Ishikawa (cell line): ENCODE data around the gene LENEP.

Source experiments
- CEBPB ChIP-seq: IDR thresholded peaks from 2 replicates; pipeline ENCODE4 v1.6.1; 2012
- CREB1 ChIP-seq: IDR thresholded peaks from 2 replicates; pipeline ENCODE4 v1.6.1; 2012; ENCODE audit warnings: low read depth
- EGR1 ChIP-seq: IDR thresholded peaks from 2 replicates; pipeline ENCODE4 v1.6.1; 2012
- EP300 ChIP-seq: IDR thresholded peaks from 2 replicates; pipeline ENCODE4 v1.6.1; 2012; ENCODE audit warnings: borderline replicate concordance
- FOXM1 ChIP-seq: IDR thresholded peaks from 2 replicates; pipeline ENCODE4 v1.6.1; 2012; ENCODE audit warnings: low read depth, borderline replicate concordance
- NFIC ChIP-seq: IDR thresholded peaks from 2 replicates; pipeline ENCODE4 v1.6.1; 2012
- RAD21 ChIP-seq: IDR thresholded peaks from 2 replicates; pipeline ENCODE4 v1.6.1; 2012; ENCODE audit warnings: low read depth
- REST ChIP-seq: IDR thresholded peaks from 2 replicates; pipeline ENCODE4 v1.6.1; 2012; ENCODE audit warnings: low read depth, mild to moderate bottlenecking
- TAF1 ChIP-seq: IDR thresholded peaks from 2 replicates; pipeline ENCODE4 v1.6.1; 2012; ENCODE audit warnings: low read depth, mild to moderate bottlenecking
- TCF12 ChIP-seq: IDR thresholded peaks from 2 replicates; pipeline ENCODE4 v1.6.1; 2012; ENCODE audit warnings: low read depth
- TEAD4 ChIP-seq: IDR thresholded peaks from 2 replicates; pipeline ENCODE4 v1.6.1; 2012
- YY1 ChIP-seq: IDR thresholded peaks from 2 replicates; pipeline ENCODE4 v1.6.1; 2012; ENCODE audit warnings: low read depth
- ZBTB7A ChIP-seq: IDR thresholded peaks from 2 replicates; pipeline ENCODE4 v1.6.1; 2012; ENCODE audit warnings: low read depth
- TF ChIP-seq, protein P1 (sequence below): IDR thresholded peaks from 2 replicates; pipeline ENCODE4 v1.6.1; 2012
- TF ChIP-seq, protein P2 (sequence below): IDR thresholded peaks from 2 replicates; pipeline ENCODE4 v1.6.1; 2012

Gene LENEP

DNA sequence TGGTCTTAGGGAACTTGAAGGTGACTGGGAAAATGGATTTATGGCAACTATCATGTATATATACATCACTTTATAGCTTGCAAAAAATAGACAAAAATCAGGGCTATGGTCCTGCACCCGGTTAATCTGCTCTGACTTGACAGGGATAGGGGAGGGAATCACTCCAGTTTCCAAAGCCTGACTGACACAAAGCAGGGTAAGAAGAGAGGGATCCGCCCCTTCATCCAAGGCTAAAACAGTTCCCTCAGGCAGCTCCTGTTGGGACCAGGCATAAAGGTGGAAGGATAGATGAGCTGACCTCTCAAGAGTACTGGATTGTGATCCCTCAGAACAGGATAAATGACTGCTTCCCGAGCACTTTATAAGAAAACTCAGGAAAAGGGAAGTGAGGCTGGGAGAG lies 38.8 kb upstream of the LENEP start:
- TF ChIP-seq TEAD4, result no peak
- TF ChIP-seq, protein P1, sequence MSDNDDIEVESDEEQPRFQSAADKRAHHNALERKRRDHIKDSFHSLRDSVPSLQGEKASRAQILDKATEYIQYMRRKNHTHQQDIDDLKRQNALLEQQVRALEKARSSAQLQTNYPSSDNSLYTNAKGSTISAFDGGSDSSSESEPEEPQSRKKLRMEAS, result no peak

DNA sequence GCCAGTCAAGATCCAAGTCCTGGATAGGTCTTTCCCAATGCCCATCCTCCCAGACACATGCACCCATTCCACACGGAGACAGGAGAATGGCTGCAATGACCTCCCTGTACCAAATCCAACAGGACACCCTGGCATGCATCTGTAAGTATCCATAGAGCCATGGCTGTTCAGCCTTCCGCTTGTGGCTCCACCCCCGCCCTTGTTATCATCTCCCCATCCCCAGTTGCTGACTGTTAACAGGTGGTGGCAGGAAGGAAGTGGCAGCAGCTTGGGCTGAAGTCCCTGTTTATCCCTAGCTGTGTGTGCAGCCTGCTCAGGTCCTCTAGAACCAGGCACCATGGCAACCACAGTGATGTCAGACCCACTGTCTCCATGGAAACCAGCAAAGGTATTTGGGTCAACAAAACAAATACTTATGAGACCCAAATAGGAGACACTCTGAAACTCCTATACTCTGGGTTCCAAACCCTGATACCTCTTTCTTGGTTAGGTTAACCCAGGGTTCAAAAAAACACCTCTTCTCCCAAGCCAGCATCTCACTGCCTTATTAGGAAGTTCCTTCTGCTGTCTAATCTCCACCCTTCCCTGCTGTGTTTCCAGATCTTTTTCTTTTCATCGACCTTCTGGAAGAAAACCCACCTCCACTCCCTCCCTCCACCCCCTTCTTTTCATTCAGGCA lies 38.2 kb upstream of the LENEP start:
- TF ChIP-seq NFIC, result no peak
- TF ChIP-seq REST, result no peak
- no peak for TF ChIP-seq RAD21
- TF ChIP-seq CREB1, result no peak
- TF ChIP-seq TEAD4, result no peak
- TF ChIP-seq, protein P1, result no peak
- no peak for TF ChIP-seq EP300
- no peak for TF ChIP-seq CEBPB
- no peak for TF ChIP-seq EGR1
- TF ChIP-seq, protein P2, sequence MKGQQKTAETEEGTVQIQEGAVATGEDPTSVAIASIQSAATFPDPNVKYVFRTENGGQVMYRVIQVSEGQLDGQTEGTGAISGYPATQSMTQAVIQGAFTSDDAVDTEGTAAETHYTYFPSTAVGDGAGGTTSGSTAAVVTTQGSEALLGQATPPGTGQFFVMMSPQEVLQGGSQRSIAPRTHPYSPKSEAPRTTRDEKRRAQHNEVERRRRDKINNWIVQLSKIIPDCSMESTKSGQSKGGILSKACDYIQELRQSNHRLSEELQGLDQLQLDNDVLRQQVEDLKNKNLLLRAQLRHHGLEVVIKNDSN, result no peak
- TF ChIP-seq FOXM1, result no peak
- TF ChIP-seq TAF1, result no peak
- no peak for TF ChIP-seq YY1
- TF ChIP-seq TCF12, result no peak
- TF ChIP-seq ZBTB7A, result no peak

GRCh38 chr1:154955718-154956543 lies 37.5 kb upstream of the LENEP start, which contains the start of gene PBXIP1:
PBXIP1 (minus strand) TSS chr1:154956099; CDS start chr1:154953721, 2,378 bp downstream.
- TF ChIP-seq, protein P2, result peak; percentile 90
- TF ChIP-seq, protein P1, result 0 out of 2 replicates have a peak, but pooled peaks have one; percentile 13
- no peak for TF ChIP-seq TAF1
- 0 out of 2 replicates have a peak, but pooled peaks have one; percentile 11 for TF ChIP-seq EP300
- peak; percentile 90; the same call in 1 of the 2 replicates for TF ChIP-seq ZBTB7A
- TF ChIP-seq FOXM1, result 0 out of 2 replicates have a peak, but pooled peaks have one; percentile 20

DNA sequence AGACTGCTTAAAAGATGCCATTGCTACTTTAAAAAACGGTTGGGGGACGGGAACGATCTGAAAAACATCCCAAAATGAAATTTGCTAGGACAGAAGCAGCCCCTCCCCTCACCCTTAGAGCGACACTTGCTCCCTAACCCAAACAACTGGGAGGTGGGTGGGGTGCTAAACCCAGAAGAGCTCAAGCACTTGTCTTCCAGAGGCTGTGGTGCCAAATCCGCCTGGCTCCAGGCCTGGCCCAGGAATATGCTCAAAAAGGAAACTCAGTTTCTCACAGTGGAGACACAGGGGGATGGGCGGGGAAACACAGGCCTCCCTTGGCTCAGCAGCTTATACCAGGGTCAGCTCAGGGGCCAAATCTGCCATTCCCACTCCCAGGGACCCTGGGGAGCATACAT lies 36.8 kb upstream of the LENEP start:
- TF ChIP-seq ZBTB7A (no peak), REST (no peak), FOXM1 (0 out of 2 replicates have a peak, but pooled peaks have one; percentile 10), EP300 (no peak), YY1 (no peak), TAF1 (no peak), NFIC (no peak)
- TF ChIP-seq, protein P1, result 0 out of 2 replicates have a peak, but pooled peaks have one; percentile 1

GRCh38 chr1:154957091-154957657 lies 36.2 kb upstream of the LENEP start:
- TF ChIP-seq REST (no peak), ZBTB7A (no peak), RAD21 (no peak), TEAD4 (no peak), CEBPB (no peak), EP300 (no peak), FOXM1 (no peak), NFIC (no peak)
- TF ChIP-seq, protein P1, result no peak
- TF ChIP-seq, protein P2, result no peak
